Prostate gland (tissue), 2 donors: Measurements from ENCODE around the gene LGI4. TPM values are rescaled to one million over a fixed set of nuclear protein-coding genes. Genes with fewer than 3 reads are reported as not detected.

Experiments
- DNase-seq: peaks from one replicate; pipeline ENCODE4 v3.0.0-alpha.2; 2019; ENCODE audit warnings: low spot score
- H3K27ac ChIP-seq, 2 donors: fragments of 200-600 bp; sonication (generic); 2 replicates each; pipeline ENCODE4 v1.5.1; 2017 to 2019
- H3K27me3 ChIP-seq: fragments of 200-600 bp; sonication (generic); replicated peaks from 2 replicates; pipeline ENCODE4 v1.5.1; 2019; ENCODE audit not compliant: insufficient read depth
- H3K36me3 ChIP-seq, 2 donors: fragments of 200-600 bp; sonication (generic); 1 replicate in 1 of 2; 2 replicates in 1 of 2; pipeline versions ENCODE4 v1.5.1 to v1.8.1; 2017 to 2019
- H3K4me1 ChIP-seq: fragments of 200-600 bp; sonication (generic); replicated peaks from 2 replicates; pipeline ENCODE4 v1.5.1; 2019
- H3K4me3 ChIP-seq, 2 donors: fragments of 200-600 bp; sonication (generic); 2 replicates each; pipeline ENCODE4 v1.5.1; 2017 to 2019
- H3K9me3 ChIP-seq: fragments of 200-600 bp; sonication (generic); 2 replicates; pipeline ENCODE4 v1.5.1; 2017
- CTCF ChIP-seq, 4 experiments: fragments of 200-600 bp in 2 of 4; fragments of 450-650 bp in 2 of 4; sonication (generic) in 2 of 4; IDR thresholded peaks; 1 replicate in 3 of 4; 2 replicates in 1 of 4; pipeline ENCODE4 v1.5.1; 2016 to 2019; ENCODE audit warnings: antibody characterized with exemption in 4 of 4, mild to moderate bottlenecking in 2 of 4, moderate library complexity in 2 of 4
- POLR2A ChIP-seq: fragments of 450-650 bp; IDR thresholded peaks from one replicate; pipeline ENCODE4 v1.6.1; 2016; ENCODE audit warnings: antibody characterized with exemption, mild to moderate bottlenecking
- POLR2AphosphoS5 ChIP-seq: sonication (generic); formaldehyde crosslinking; IDR thresholded peaks from one replicate; pipeline ENCODE4 v1.6.1; 2017; ENCODE audit warnings: antibody characterized with exemption
- WGBS: methylation state at CpG from one replicate; pipeline ENCODE4 v1.1.5; 2018; 5-methylcytosine and 5-hydroxymethylcytosine counted together
- intact Hi-C: fragments of 100-400 bp; cut with DNase I; formaldehyde crosslinking; loops from one replicate; pipeline ENCODE4 v1.14.2; 2022
- total RNA-seq, 2 donors: library from RNA; depleted of rRNA; stranded (reverse); fragments of >200 nt; gene quantifications; one replicate each; pipeline ENCODE4 v1.1.0, GENCODE V29; 2016

The LGI4 gene
- total RNA-seq, 2 donors from 2014 or later = 9.1 to 16.3 TPM

GRCh38 chr19:35086455-35086854 is 48.4 kb downstream of the LGI4 start:
- TF ChIP-seq CTCF (IDR thresholded peaks at IDR 0.05) (no peak), POLR2A (no peak), POLR2AphosphoS5 (no peak)
- 86% methylated on average over 8 of the region's 8 CpGs for WGBS
- no peaks in the 10 kb centered on the region for H3K27me3 ChIP-seq
- no peak for DNase-seq
- no peaks in the 10 kb centered on the region for H3K4me1 ChIP-seq
- no peaks in the 10 kb centered on the region for H3K36me3 ChIP-seq
- intact Hi-C loops = loop anchor here (10.0 kb wide), 1 partner anchor 112 kb away; no protein-coding TSS in a partner anchor
- no peak overlapping the region for H3K4me3 ChIP-seq
- H3K27ac ChIP-seq = no peak overlapping the region
- no peaks in the 10 kb centered on the region for H3K9me3 ChIP-seq

- Histone ChIP-seq H3K27ac (no peak overlapping the region), H3K9me3 (no peaks in the 10 kb centered on the region), H3K4me1 (no peaks in the 10 kb centered on the region), H3K4me3 (no peak overlapping the region), H3K36me3 (no peaks in the 10 kb centered on the region), H3K27me3 (no peaks in the 10 kb centered on the region)
- TF ChIP-seq POLR2A = no peak
- WGBS = 58% methylated on average over 6 of the region's 6 CpGs
- no peak for DNase-seq
- intact Hi-C loops = loop anchor here (10.0 kb wide), 1 partner anchor 111 kb away; no protein-coding TSS in a partner anchor
Measured at GRCh38 chr19:35085947-35086346, 48.9 kb downstream of the LGI4 start.

- DNase-seq = no peak
- no peak overlapping the region for H3K27ac ChIP-seq
- H3K36me3 ChIP-seq = no peaks in the 10 kb centered on the region
- H3K4me1 ChIP-seq = no peaks in the 10 kb centered on the region
- intact Hi-C loops = loop anchor here (10.0 kb wide), 1 partner anchor 110 kb away; no protein-coding TSS in a partner anchor
- H3K9me3 ChIP-seq = no peaks in the 10 kb centered on the region
- H3K27me3 ChIP-seq = no peaks in the 10 kb centered on the region
- H3K4me3 ChIP-seq = no peak overlapping the region
- WGBS = 92% methylated on average over 3 of the region's 3 CpGs
- no peak for TF ChIP-seq CTCF (IDR thresholded peaks at IDR 0.05)
- no peak for TF ChIP-seq POLR2A
- no peak for TF ChIP-seq POLR2AphosphoS5
Measured at GRCh38 chr19:35084509-35084762, 50.4 kb downstream of the LGI4 start.

GRCh38 chr19:35083691-35084508 is 51.0 kb downstream of the LGI4 start:
- Histone ChIP-seq H3K4me1 (no peaks in the 10 kb centered on the region), H3K36me3 (no peaks in the 10 kb centered on the region), H3K27ac (no peak overlapping the region), H3K9me3 (no peaks in the 10 kb centered on the region), H3K4me3 (no peak overlapping the region), H3K27me3 (no peaks in the 10 kb centered on the region)
- TF ChIP-seq CTCF (IDR thresholded peaks at IDR 0.05) (no peak), POLR2AphosphoS5 (no peak), POLR2A (no peak)
- DNase-seq = no peak
- intact Hi-C loops = loop anchor here (10.0 kb wide), 1 partner anchor 109 kb away; no protein-coding TSS in a partner anchor
- 92% methylated on average over 15 of the region's 15 CpGs for WGBS

GRCh38 chr19:35081201-35081600 is 53.7 kb downstream of the LGI4 start:
- 91% methylated on average over 6 of the region's 6 CpGs for WGBS
- intact Hi-C loops = loop anchor here (10.0 kb wide), 1 partner anchor 106 kb away; no protein-coding TSS in a partner anchor
- Histone ChIP-seq H3K9me3 (no peaks in the 10 kb centered on the region), H3K4me3 (no peak overlapping the region), H3K36me3 (no peaks in the 10 kb centered on the region), H3K4me1 (no peaks in the 10 kb centered on the region), H3K27me3 (no peaks in the 10 kb centered on the region), H3K27ac (no peak overlapping the region)
- TF ChIP-seq POLR2A (no peak), CTCF (IDR thresholded peaks at IDR 0.05) (no peak), POLR2AphosphoS5 (no peak)
- no peak for DNase-seq
